Measurements from ENCODE around the gene DPM3. TPM values are rescaled to one million over a fixed set of nuclear protein-coding genes. Genes with fewer than 3 reads are reported as not detected.

The DPM3 gene
- total RNA-seq, 4 donors from 2014 or later = 32.5 to 70.8 (median 58.5) TPM

DNA sequence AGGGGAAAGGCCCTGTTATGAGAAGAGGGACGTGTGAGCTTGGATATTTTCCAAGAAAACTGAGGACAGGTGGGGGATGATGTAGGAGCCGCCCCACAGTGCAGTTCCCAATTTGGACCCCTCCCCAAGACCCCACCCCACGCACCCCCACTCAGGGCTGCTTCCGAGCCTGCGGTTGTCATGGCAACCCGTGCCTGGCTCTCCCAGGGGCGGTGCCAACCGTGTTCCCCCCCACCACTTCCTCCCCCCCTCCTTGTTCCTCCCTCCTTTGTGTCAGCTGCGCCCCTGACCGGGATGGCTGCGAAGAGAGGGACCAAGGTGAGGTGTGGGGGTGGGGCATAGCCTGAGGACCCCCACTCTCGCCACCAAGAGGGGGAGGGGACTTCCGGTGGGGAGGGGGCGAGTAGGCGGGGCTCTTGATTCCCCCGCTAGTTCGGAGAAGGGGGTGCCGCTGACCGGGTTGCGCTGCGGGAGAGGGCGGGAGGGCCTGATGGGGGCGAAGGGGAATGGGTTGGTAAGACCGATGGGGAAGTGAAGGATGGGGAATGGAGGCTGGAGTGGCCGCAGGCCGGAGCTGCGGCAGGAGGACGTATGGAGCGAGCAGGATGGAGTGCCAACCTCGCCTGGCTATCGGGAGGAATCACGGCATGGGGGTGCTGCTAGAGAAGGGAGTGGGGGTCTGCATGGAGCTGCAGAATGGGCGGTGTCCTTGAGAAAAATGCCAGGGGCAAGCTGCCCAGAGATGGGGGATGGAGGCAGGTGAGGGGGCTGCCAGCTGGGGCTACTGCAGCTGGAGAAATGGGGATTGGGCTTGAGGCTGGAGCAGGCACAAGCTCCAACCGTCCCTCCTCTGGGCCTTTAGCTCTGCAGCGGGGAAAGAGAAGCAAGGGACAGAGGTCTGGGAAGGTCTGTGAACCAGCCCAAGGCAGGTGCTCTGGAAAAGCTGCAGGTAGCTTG is 34.3 kb upstream of the DPM3 start:
- ATAC-seq (ENCODE audit: low FRiP score) (no peak), DNase-seq (ENCODE audit: low spot score) (no peak)
- TF ChIP-seq, protein P1, sequence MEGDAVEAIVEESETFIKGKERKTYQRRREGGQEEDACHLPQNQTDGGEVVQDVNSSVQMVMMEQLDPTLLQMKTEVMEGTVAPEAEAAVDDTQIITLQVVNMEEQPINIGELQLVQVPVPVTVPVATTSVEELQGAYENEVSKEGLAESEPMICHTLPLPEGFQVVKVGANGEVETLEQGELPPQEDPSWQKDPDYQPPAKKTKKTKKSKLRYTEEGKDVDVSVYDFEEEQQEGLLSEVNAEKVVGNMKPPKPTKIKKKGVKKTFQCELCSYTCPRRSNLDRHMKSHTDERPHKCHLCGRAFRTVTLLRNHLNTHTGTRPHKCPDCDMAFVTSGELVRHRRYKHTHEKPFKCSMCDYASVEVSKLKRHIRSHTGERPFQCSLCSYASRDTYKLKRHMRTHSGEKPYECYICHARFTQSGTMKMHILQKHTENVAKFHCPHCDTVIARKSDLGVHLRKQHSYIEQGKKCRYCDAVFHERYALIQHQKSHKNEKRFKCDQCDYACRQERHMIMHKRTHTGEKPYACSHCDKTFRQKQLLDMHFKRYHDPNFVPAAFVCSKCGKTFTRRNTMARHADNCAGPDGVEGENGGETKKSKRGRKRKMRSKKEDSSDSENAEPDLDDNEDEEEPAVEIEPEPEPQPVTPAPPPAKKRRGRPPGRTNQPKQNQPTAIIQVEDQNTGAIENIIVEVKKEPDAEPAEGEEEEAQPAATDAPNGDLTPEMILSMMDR (IDR thresholded peaks at IDR 0.05) = no peak

DNA sequence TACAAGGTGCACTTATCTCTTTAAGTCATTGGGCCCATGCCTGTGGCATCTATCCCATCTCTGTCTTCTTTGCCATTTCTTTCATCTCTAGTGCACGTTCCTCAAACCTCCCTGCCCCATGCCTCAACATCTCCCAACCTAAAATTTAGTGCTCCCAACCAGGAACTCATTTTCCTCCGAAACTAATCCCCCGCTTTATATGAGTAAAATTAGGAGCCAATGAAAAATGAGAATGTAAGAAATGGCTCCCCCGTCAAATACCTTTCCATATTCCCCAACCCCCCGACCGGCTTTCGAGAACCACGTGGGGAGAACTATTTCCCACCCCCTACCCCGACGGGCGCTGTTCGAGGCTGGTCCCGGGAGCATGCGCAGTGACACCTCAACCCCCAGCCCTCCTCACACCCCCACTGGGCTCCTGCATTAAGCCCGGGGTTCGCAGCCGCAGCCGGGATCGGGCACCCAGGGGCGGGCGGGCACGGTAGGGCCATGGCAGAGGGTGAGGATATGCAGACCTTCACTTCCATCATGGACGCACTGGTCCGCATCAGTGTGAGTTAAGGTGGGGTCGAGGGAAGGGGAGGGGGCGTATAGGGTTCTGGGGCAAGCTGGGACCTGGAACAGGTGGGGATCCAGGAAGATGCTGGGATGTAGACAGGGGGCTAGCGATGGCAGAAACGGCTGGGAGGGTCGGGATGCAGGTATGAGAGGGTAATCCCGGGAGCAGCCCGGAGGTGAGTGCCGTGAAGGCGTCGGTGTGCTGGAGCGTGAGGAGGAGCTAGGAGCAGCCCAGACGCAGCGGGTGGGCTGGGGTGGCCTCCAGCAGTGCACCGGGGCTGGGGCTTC is 33.4 kb upstream of the DPM3 start, which contains the start of gene TRIM46:
Gene TRIM46, plus strand, starts transcription at position 372 of the 846 bp plus-strand sequence. Its CDS starts 118 bp downstream, at position 490.
- DNase-seq (ENCODE audit: low spot score) (no peak), ATAC-seq (ENCODE audit: low FRiP score) (no peak)
- TF ChIP-seq, protein P1 (IDR thresholded peaks at IDR 0.05) = peak in 1 of 3 donors; percentile 1

DNA sequence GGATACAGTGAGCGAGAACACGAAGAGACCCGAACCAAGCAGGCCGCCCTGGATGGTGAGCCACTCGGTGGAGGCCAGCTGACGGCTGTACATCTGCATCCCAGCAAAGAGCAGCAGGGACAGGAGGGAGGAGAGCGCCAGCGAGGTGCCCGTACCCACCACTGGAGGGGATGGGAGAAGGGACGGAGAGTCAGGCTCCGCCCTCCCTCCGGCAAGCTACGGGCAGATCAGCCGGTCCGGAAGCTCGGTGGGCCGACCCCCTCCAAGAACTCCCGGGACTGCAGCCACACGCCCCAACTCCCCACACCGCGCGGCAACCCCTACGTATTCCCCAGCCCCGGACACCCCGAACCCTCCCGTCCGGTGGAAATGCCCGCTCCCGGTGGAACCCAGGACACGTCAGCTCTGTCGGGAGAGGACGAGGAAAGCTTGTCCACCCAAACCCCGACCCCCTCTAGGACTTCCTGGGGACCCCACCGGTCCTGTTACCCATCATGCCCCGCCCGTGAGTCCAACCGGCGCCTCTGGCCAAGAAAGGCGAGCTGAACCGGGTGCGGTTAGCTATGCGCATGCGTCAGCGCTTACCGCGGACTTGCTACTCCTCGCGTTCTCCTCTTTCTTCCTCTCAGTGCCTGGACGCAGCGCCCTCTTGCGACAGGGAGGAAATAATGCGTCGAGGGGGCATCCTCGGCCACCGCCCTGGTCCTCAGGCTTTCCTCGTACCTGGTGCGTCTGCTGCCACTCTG is 32.6 kb upstream of the DPM3 start, which contains the start of gene KRTCAP2:
Gene KRTCAP2, minus strand, starts transcription at position 573 of the 746 bp plus-strand sequence. Its CDS starts 80 bp downstream, at position 493.
- TF ChIP-seq, protein P1 (IDR thresholded peaks at IDR 0.05) = peak in 2 of 3 donors; percentile 14 to 17
- DNase-seq (ENCODE audit: low spot score) (peak; percentile 75), ATAC-seq (ENCODE audit: low FRiP score) (peak; percentile 68)

DNA sequence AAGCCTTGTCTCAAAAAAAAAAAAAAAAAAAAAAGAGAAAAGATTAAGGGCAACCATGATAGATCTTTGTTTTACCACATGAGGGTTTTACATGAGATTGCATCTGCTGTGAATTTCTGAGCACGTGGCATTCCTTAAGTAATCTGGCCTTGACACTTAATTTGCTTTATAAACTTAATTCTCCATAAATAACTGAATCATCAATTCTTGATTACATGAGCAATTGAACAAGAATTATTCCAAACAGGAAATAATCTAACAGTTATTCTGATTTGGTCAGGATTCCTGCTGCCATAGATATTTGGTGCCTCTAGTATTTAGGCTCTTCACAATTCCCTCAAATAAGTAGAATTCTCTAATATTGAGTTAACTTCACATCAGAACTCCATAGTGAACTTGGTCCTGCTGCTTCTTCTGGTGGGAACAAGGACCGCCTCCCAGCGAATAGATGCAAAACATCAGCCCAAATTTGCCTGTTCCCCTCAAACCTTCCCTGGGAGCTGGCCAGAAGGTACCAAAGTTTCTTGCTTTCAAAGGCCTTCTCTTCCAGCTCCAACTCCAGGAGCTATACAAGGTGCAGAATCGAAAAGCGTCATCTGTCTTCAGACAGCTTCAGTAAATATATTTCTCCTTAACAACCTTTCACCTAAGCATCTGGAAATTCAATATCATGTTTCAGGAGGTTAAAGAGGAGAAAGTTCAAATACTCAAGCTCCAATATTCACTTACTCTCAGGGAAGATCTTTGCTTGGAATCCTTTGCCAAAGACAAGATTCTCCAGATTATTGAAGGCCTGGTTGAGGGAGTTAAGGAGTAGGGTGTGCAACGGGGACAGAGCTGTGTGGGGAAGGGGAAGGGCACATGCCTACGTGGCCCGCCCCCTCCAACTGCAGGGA is 31.8 kb upstream of the DPM3 start:
- DNase-seq (ENCODE audit: low spot score) (no peak), ATAC-seq (ENCODE audit: low FRiP score) (no peak)
- TF ChIP-seq, protein P1 (IDR thresholded peaks at IDR 0.05) = no peak

DNA sequence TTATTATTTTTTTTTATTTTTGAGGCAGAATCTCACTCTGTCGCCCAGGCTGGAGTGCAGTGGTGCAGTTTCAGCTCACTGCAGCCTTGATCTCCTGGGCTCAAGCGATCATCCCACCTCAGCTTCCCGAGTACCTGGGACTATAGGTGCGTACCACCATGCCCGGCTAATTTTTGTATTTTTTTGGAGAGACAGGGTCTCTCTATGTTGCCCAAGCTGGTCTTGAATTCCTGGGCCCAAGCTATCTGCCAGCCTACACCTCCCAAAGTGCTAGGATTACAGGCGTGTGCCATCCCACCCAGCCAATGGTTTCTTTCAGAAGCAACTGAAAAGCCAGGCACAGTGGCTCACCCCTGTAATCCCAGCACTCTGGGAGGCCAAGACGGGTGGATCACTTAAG is 30.5 kb upstream of the DPM3 start:
- TF ChIP-seq, protein P1 (IDR thresholded peaks at IDR 0.05) = no peak
- ATAC-seq (ENCODE audit: low FRiP score) (no peak), DNase-seq (ENCODE audit: low spot score) (no peak)
